SK-N-SH (cell line): ENCODE results near the gene FAH. TPM values are rescaled to one million over a fixed set of nuclear protein-coding genes. Genes with fewer than 3 reads are reported as not detected.

Experiments used
- CTCF ChIA-PET: fragments of 300-600, 350-600 bp; formaldehyde crosslinking; extraction: SDS; loops from one replicate; lab custom pipeline; 2021; lab: Yijun Ruan, JAX
- POLR2A ChIA-PET: fragments of 350-600 bp; sonication (Branson Sonifier 250); formaldehyde crosslinking; extraction: SDS; loops from one replicate; lab custom pipeline; 2020; ENCODE audit warnings: antibody characterized with exemption, inconsistent platforms; lab: Yijun Ruan, JAX
- DNase-seq: peaks from one replicate; pipeline ENCODE4 v3.0.0; 2012
- H2AFZ ChIP-seq: fragments of 200-600 bp; sonication (generic); 2 replicates; pipeline ENCODE4 v1.8.1; 2016; ENCODE audit warnings: antibody characterized with exemption, mild to moderate bottlenecking, low read depth
- H3F3A ChIP-seq: fragments of 200-600 bp; sonication (generic); replicated peaks from 2 replicates; pipeline ENCODE3; 2016; ENCODE audit warnings: antibody characterized with exemption, mild to moderate bottlenecking; ENCODE audit not compliant: insufficient read depth
- H3K27ac ChIP-seq, 2 experiments: fragments of 200-500 bp in 1 of 2; fragments of 200-600 bp in 1 of 2; sonication (Bioruptor generic) in 1 of 2; sonication (generic), shearing (Covaris generic) in 1 of 2; 2 replicates each; pipeline versions ENCODE4 v1.5.1 to v1.6.1; 2014 to 2016; ENCODE audit warnings: low read depth in 2 of 2, inconsistent platforms in 1 of 2, low read length in 1 of 2, mild to moderate bottlenecking in 1 of 2, mixed read lengths in 1 of 2
- H3K27me3 ChIP-seq: fragments of 200-600 bp; sonication (generic), shearing (Covaris generic); 2 replicates; pipeline ENCODE4 v1.6.1; 2016; ENCODE audit warnings: mixed run types; ENCODE audit not compliant: insufficient read depth
- H3K36me3 ChIP-seq, 2 experiments: fragments of 200-500 bp in 1 of 2; fragments of 200-600 bp in 1 of 2; sonication (Bioruptor generic) in 1 of 2; sonication (generic) in 1 of 2; replicated peaks in 1 of 2; 2 replicates each; pipeline versions ENCODE3 to v1.5.1; 2014 to 2016; ENCODE audit warnings: low read length in 1 of 2, mild to moderate bottlenecking in 1 of 2; ENCODE audit not compliant: insufficient read depth in 2 of 2, control insufficient read depth in 1 of 2
- H3K4me1 ChIP-seq, 2 experiments: fragments of 200-500 bp in 1 of 2; fragments of 200-600 bp in 1 of 2; sonication (Bioruptor generic) in 1 of 2; sonication (generic), shearing (Covaris generic) in 1 of 2; 2 replicates each; pipeline versions ENCODE4 v1.5.1 to v1.6.1; 2014 to 2016; ENCODE audit warnings: low read depth in 1 of 2, low read length in 1 of 2, mixed run types in 1 of 2; ENCODE audit not compliant: insufficient read depth in 2 of 2, control insufficient read depth in 1 of 2
- H3K4me2 ChIP-seq: fragments of 200-600 bp; sonication (generic), shearing (Covaris generic); 2 replicates; pipeline ENCODE4 v1.6.1; 2017; ENCODE audit warnings: mixed run types
- H3K4me3 ChIP-seq, 2 experiments: fragments of 200-500 bp in 1 of 2; fragments of 200-600 bp in 1 of 2; sonication (Bioruptor generic) in 1 of 2; sonication (generic), shearing (Covaris generic) in 1 of 2; 2 replicates each; pipeline versions ENCODE4 v1.5.1 to v1.8.1; 2014 to 2016; ENCODE audit warnings: low read depth in 2 of 2, inconsistent platforms in 1 of 2, low read length in 1 of 2, mild to moderate bottlenecking in 1 of 2, mixed read lengths in 1 of 2, moderate library complexity in 1 of 2
- H3K79me2 ChIP-seq: fragments of 200-600 bp; sonication (generic); 2 replicates; pipeline ENCODE4 v1.8.1; 2017; ENCODE audit warnings: mild to moderate bottlenecking; ENCODE audit not compliant: insufficient read depth
- H3K9ac ChIP-seq: fragments of 200-600 bp; sonication (generic); 2 replicates; pipeline ENCODE4 v1.6.1; 2017; ENCODE audit warnings: mixed run types
- H3K9me2 ChIP-seq: fragments of 200-600 bp; sonication (generic); 2 replicates; pipeline ENCODE4 v1.6.1; 2017; ENCODE audit warnings: mixed run types
- H3K9me3 ChIP-seq: fragments of 200-600 bp; sonication (generic); 2 replicates; pipeline ENCODE4 v1.6.1; 2017; ENCODE audit warnings: mixed run types, mild to moderate bottlenecking, moderate library complexity
- H4K20me1 ChIP-seq: fragments of 200-600 bp; sonication (generic); 2 replicates; pipeline ENCODE4 v1.6.1; 2017; ENCODE audit warnings: mild to moderate bottlenecking, mixed run types; ENCODE audit not compliant: insufficient read depth
- ELF1 ChIP-seq: IDR thresholded peaks from 2 replicates; pipeline ENCODE4 v1.4.0; 2012
- EZH2phosphoT487 ChIP-seq: fragments of 200-600 bp; sonication (generic); IDR thresholded peaks from 2 replicates; pipeline ENCODE4 v1.6.1; 2017; ENCODE audit warnings: low read depth, mixed run types, mild to moderate bottlenecking, antibody characterized with exemption, moderate library complexity, borderline replicate concordance
- FOXJ3 ChIP-seq: sonication (generic); formaldehyde crosslinking; IDR thresholded peaks from 2 replicates; pipeline ENCODE4 v1.5.1; 2020; ENCODE audit warnings: mild to moderate bottlenecking, missing genetic modification reagents
- GABPA ChIP-seq: IDR thresholded peaks from 2 replicates; pipeline ENCODE4 v1.4.0; 2012; ENCODE audit warnings: low read depth, mild to moderate bottlenecking
- GATA2 ChIP-seq: sonication (generic); formaldehyde crosslinking; IDR thresholded peaks from 2 replicates; pipeline ENCODE4 v1.5.0; 2020; ENCODE audit warnings: mild to moderate bottlenecking, missing genetic modification reagents
- PBX3 ChIP-seq: IDR thresholded peaks from 2 replicates; pipeline ENCODE4; 2012
- RAD21 ChIP-seq: IDR thresholded peaks from 2 replicates; pipeline ENCODE4 v1.6.1; 2012; ENCODE audit warnings: mild to moderate bottlenecking, low read length
- RFX5 ChIP-seq: IDR thresholded peaks from 2 replicates; pipeline ENCODE4 v1.6.1; 2012; ENCODE audit warnings: mild to moderate bottlenecking, improper control_type of control experiment, low read length
- SIN3A ChIP-seq: IDR thresholded peaks from 2 replicates; pipeline ENCODE4 v1.6.1; 2012; ENCODE audit warnings: low read depth, mild to moderate bottlenecking, low read length, moderate library complexity, borderline replicate concordance
- SMC3 ChIP-seq: IDR thresholded peaks from 2 replicates; pipeline ENCODE4 v1.6.1; 2012; ENCODE audit warnings: low read depth, low read length, improper control_type of control experiment
- USF1 ChIP-seq: IDR thresholded peaks from 2 replicates; pipeline ENCODE4 v1.4.0; 2012; ENCODE audit warnings: low read depth, borderline replicate concordance
- YY1 ChIP-seq: IDR thresholded peaks from 2 replicates; pipeline ENCODE4 v1.4.0; 2012; ENCODE audit warnings: low read depth, mild to moderate bottlenecking
- WGBS: methylation state at CpG from one replicate; pipeline ENCODE4 v1.1.6; 2017; ENCODE audit warnings: low lambda C conversion rate; 5-methylcytosine and 5-hydroxymethylcytosine counted together
- polyA plus RNA-seq, 3 experiments: library from polyadenylated mRNA; depleted of rRNA; stranded (reverse); fragments of >200 nt; gene quantifications; 2 replicates each; pipeline ENCODE4 v1.2.3, GENCODE V29; 2012
- TF ChIP-seq, protein P1 (sequence below): IDR thresholded peaks from 2 replicates; pipeline ENCODE4 v1.4.0; 2012; ENCODE audit warnings: low read depth, borderline replicate concordance
- TF ChIP-seq, protein P2 (sequence below): fragments of 150-350 bp; IDR thresholded peaks from 2 replicates; pipeline ENCODE4 v1.6.1; 2016; ENCODE audit warnings: mild to moderate bottlenecking, low read depth, low read length

FAH gene
- polyA plus RNA-seq, 1 of the 3 experiments (the other 2 are of a cell fraction), result 34.9 TPM

DNA sequence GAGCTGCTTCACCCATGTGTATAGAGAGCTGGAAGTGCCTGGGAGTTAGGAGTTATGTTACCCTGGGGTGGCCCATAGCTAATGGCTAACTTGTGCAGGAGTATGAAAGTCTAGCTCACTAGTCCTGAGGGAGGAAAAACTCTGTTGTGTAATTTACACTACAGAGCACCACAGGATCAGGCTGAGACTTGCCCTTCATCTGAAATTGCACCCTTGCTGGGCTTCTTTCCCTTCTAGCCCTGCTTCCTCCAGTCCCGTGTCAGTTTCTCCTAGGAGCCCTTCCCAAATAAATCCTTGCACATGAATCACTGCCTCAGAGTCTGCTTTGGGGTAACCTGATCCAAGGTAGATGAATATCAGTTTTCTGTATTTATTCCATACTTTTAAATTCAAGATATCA, 59.2 kb downstream of the FAH start:
- Histone ChIP-seq H2AFZ (no peak overlapping the region), H3F3A (no peaks in the 10 kb centered on the region), H4K20me1 (no peaks in the 10 kb centered on the region), H3K9me2 (no peaks in the 10 kb centered on the region), H3K79me2 (no peaks in the 10 kb centered on the region), H3K4me2 (no peak overlapping the region), H3K36me3 (no peaks in the 10 kb centered on the region), H3K9ac (no peak overlapping the region), H3K27me3 (no peaks in the 10 kb centered on the region; the same call in 1 of the 2 replicates), H3K4me1 (no peaks in the 10 kb centered on the region), H3K9me3 (no peaks in the 10 kb centered on the region), H3K27ac (no peak overlapping the region), H3K4me3 (no peak overlapping the region)
- ChIA-PET POLR2A (interaction anchor here (0.6 kb wide), 1 partner anchor 27 kb away, joined by 5 read pairs; no protein-coding TSS in a partner anchor), CTCF (interaction anchor here (0.6 kb wide), 1 partner anchor 97 kb away, joined by 3 read pairs; no protein-coding TSS in a partner anchor)
- WGBS, result 56% methylated on average over 1 of the region's 1 CpG
- TF ChIP-seq USF1 (no peak), FOXJ3 (no peak), GABPA (no peak), GATA2 (CRISPR knock-in tag) (no peak), RAD21 (no peak), PBX3 (no peak), SMC3 (no peak), SIN3A (no peak), YY1 (no peak), ELF1 (no peak), RFX5 (no peak), EZH2phosphoT487 (no peak)
- TF ChIP-seq, protein P1, sequence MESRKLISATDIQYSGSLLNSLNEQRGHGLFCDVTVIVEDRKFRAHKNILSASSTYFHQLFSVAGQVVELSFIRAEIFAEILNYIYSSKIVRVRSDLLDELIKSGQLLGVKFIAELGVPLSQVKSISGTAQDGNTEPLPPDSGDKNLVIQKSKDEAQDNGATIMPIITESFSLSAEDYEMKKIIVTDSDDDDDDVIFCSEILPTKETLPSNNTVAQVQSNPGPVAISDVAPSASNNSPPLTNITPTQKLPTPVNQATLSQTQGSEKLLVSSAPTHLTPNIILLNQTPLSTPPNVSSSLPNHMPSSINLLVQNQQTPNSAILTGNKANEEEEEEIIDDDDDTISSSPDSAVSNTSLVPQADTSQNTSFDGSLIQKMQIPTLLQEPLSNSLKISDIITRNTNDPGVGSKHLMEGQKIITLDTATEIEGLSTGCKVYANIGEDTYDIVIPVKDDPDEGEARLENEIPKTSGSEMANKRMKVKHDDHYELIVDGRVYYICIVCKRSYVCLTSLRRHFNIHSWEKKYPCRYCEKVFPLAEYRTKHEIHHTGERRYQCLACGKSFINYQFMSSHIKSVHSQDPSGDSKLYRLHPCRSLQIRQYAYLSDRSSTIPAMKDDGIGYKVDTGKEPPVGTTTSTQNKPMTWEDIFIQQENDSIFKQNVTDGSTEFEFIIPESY, result no peak
- TF ChIP-seq, protein P2, sequence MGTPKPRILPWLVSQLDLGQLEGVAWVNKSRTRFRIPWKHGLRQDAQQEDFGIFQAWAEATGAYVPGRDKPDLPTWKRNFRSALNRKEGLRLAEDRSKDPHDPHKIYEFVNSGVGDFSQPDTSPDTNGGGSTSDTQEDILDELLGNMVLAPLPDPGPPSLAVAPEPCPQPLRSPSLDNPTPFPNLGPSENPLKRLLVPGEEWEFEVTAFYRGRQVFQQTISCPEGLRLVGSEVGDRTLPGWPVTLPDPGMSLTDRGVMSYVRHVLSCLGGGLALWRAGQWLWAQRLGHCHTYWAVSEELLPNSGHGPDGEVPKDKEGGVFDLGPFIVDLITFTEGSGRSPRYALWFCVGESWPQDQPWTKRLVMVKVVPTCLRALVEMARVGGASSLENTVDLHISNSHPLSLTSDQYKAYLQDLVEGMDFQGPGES, result no peak
- DNase-seq, result no peak
